Stimulated activated effector memory CD8-positive, alpha-beta T cell treated with anti-CD3 and anti-CD28 coated beads, Interleukin-12 subunit alpha, Interleukin-12 subunit beta, amount 100 ng/mL, for 72 hours (primary cell): ENCODE data around the gene C1QTNF9B.
A peak's percentile ranks its signal among the peaks of the same experiment; 100 is the strongest.
"Not testable (repeated sequence)": the region's sequence is repeated elsewhere in the genome, so short reads cannot be mapped to it uniquely, and the experiment has no call there.

Experiments used
- ATAC-seq: fragments of 150-1000 bp; cut with Tn5 transposase; 2 replicates; pipeline ENCODE4 v1.10.0; 2021
- DNase-seq, 2 donors: peaks; one replicate each; pipeline ENCODE4 v3.0.0; 2021 to 2022; ENCODE audit warnings: low spot score in 2 of 2
- H3K27ac Mint-ChIP-seq: one replicate; pipeline ENCODE4 v1.8.0; 2022; ENCODE audit warnings: mild to moderate bottlenecking, mixed read lengths
- H3K36me3 Mint-ChIP-seq: one replicate; pipeline ENCODE4 v1.8.0; 2022; ENCODE audit warnings: mild to moderate bottlenecking, mixed read lengths
- H3K4me1 Mint-ChIP-seq: one replicate; pipeline ENCODE4 v1.8.0; 2022; ENCODE audit warnings: mixed read lengths
- H3K4me3 Mint-ChIP-seq: one replicate; pipeline ENCODE4 v1.8.0; 2022; ENCODE audit warnings: mild to moderate bottlenecking, mixed read lengths
- H3K9me3 Mint-ChIP-seq: one replicate; pipeline ENCODE4 v1.8.0; 2022; ENCODE audit warnings: mixed read lengths

Gene C1QTNF9B

GRCh38 chr13:23905766-23906165 lies 8.5 kb upstream of the C1QTNF9B start:
- Mint-ChIP-seq H3K4me3 (no peak overlapping the region), H3K36me3 (no peaks in the 10 kb centered on the region), H3K4me1 (no peaks in the 10 kb centered on the region), H3K27ac (no peak overlapping the region), H3K9me3 (no peaks in the 10 kb centered on the region)
- no peak for DNase-seq
- no peak for ATAC-seq

GRCh38 chr13:23903906-23904280 lies 6.6 kb upstream of the C1QTNF9B start:
- no peak for DNase-seq
- no peak for ATAC-seq
- Mint-ChIP-seq H3K4me3 (peak overlapping the region; percentile 16), H3K9me3 (no peaks in the 10 kb centered on the region), H3K4me1 (no peaks in the 10 kb centered on the region), H3K36me3 (no peaks in the 10 kb centered on the region), H3K27ac (no peak overlapping the region)

- no peak for ATAC-seq
- DNase-seq: no peak
- no peaks in the 10 kb centered on the region for H3K36me3 Mint-ChIP-seq
- no peak overlapping the region for H3K27ac Mint-ChIP-seq
- no peaks in the 10 kb centered on the region for H3K4me1 Mint-ChIP-seq
- no peaks in the 10 kb centered on the region for H3K9me3 Mint-ChIP-seq
- peak overlapping the region; percentile 16 for H3K4me3 Mint-ChIP-seq
Observed at GRCh38 chr13:23902975-23903905, 5.9 kb upstream of the C1QTNF9B start.

GRCh38 chr13:23901365-23901764 lies 4.1 kb upstream of the C1QTNF9B start:
- H3K27ac Mint-ChIP-seq: no peak overlapping the region
- H3K36me3 Mint-ChIP-seq: no peaks in the 10 kb centered on the region
- no peaks in the 10 kb centered on the region for H3K9me3 Mint-ChIP-seq
- H3K4me1 Mint-ChIP-seq: no peaks in the 10 kb centered on the region
- peak; percentile 79 for ATAC-seq
- no peak overlapping the region for H3K4me3 Mint-ChIP-seq
- DNase-seq: no peak

- ATAC-seq (peak; percentile 42), DNase-seq (no peak)
- Mint-ChIP-seq H3K27ac (no peak overlapping the region), H3K36me3 (no peaks in the 10 kb centered on the region), H3K4me3 (no peak overlapping the region), H3K9me3 (no peaks in the 10 kb centered on the region), H3K4me1 (no peaks in the 10 kb centered on the region)
Observed at GRCh38 chr13:23899555-23899954, 2.3 kb upstream of the C1QTNF9B start.

GRCh38 chr13:23898101-23898500 lies 799 bp upstream of the C1QTNF9B start:
- H3K9me3 Mint-ChIP-seq: no peaks in the 10 kb centered on the region
- no peak for DNase-seq
- ATAC-seq: no peak

GRCh38 chr13:23894746-23895145 lies 2.6 kb downstream of the C1QTNF9B start:
- H3K27ac Mint-ChIP-seq, H3K4me3 Mint-ChIP-seq, ATAC-seq: not testable (repeated sequence)

More at GRCh38 chr13:23898101-23898500, 799 bp upstream of the C1QTNF9B start:
- Mint-ChIP-seq H3K4me3 (no peak overlapping the region), H3K27ac (no peak overlapping the region), H3K36me3 (no peaks in the 10 kb centered on the region), H3K4me1 (no peaks in the 10 kb centered on the region)

GRCh38 chr13:23893791-23894190 lies 3.5 kb downstream of the C1QTNF9B start:
- H3K4me3 Mint-ChIP-seq, DNase-seq, H3K27ac Mint-ChIP-seq, H3K36me3 Mint-ChIP-seq, ATAC-seq, H3K9me3 Mint-ChIP-seq: not testable (repeated sequence)
- peaks cover 12% of the 10 kb centered on the region for H3K4me1 Mint-ChIP-seq

More at GRCh38 chr13:23894746-23895145, 2.6 kb downstream of the C1QTNF9B start:
- H3K9me3 Mint-ChIP-seq, DNase-seq, H3K36me3 Mint-ChIP-seq, H3K4me1 Mint-ChIP-seq: not testable (repeated sequence)

- ATAC-seq (no peak), DNase-seq (no peak)
- peak overlapping the region; percentile 85 for H3K4me3 Mint-ChIP-seq
- no peaks in the 10 kb centered on the region for H3K9me3 Mint-ChIP-seq
- H3K27ac Mint-ChIP-seq: peak overlapping the region; percentile 81
- peaks cover 14% of the 10 kb centered on the region for H3K36me3 Mint-ChIP-seq
- peaks cover 22% of the 10 kb centered on the region for H3K4me1 Mint-ChIP-seq
Observed at GRCh38 chr13:23889615-23890607, 7.4 kb downstream of the C1QTNF9B start.

- Mint-ChIP-seq H3K4me1 (peaks cover 24% of the 10 kb centered on the region), H3K4me3 (peak within 1 kb of the TSS; percentile 85), H3K9me3 (no peaks in the 10 kb centered on the region), H3K36me3 (peaks cover 21% of the 10 kb centered on the region), H3K27ac (peak within 1 kb of the TSS; percentile 81)
- ATAC-seq: peak; percentile 97
- peak; percentile 81 to 95 for DNase-seq
Observed at GRCh38 chr13:23888658-23889614, 8.4 kb downstream of the C1QTNF9B start, which contains the start of gene MIPEP. MIPEP (minus strand) TSS chr13:23889400; CDS start chr13:23889320, 80 bp downstream.

- not testable (repeated sequence) for H3K9me3 Mint-ChIP-seq, H3K27ac Mint-ChIP-seq, DNase-seq, ATAC-seq, H3K4me3 Mint-ChIP-seq
- Mint-ChIP-seq H3K36me3 (peaks cover 29% of the 10 kb centered on the region), H3K4me1 (peaks cover 14% of the 10 kb centered on the region)
Observed at GRCh38 chr13:23884361-23884760, 12.9 kb downstream of the C1QTNF9B start.

- ATAC-seq (no peak), DNase-seq (no peak)
- Mint-ChIP-seq H3K4me3 (no peak overlapping the region), H3K9me3 (no peaks in the 10 kb centered on the region), H3K4me1 (peaks cover 10% of the 10 kb centered on the region), H3K27ac (no peak overlapping the region), H3K36me3 (peaks cover 27% of the 10 kb centered on the region)
Observed at GRCh38 chr13:23883255-23883654, 14.0 kb downstream of the C1QTNF9B start.

- not testable (repeated sequence) for H3K9me3 Mint-ChIP-seq, H3K4me3 Mint-ChIP-seq, ATAC-seq, H3K4me1 Mint-ChIP-seq, DNase-seq, H3K27ac Mint-ChIP-seq
- peaks cover 36% of the 10 kb centered on the region for H3K36me3 Mint-ChIP-seq
Observed at GRCh38 chr13:23881402-23881800, 15.9 kb downstream of the C1QTNF9B start.
